Femur (tissue), 1 donor: ENCODE measurements around the gene ZC2HC1B.

Experiments used
- DNase-seq: peaks from one replicate; pipeline ENCODE4 v3.0.0-alpha.2; 2017

Gene ZC2HC1B

DNA sequence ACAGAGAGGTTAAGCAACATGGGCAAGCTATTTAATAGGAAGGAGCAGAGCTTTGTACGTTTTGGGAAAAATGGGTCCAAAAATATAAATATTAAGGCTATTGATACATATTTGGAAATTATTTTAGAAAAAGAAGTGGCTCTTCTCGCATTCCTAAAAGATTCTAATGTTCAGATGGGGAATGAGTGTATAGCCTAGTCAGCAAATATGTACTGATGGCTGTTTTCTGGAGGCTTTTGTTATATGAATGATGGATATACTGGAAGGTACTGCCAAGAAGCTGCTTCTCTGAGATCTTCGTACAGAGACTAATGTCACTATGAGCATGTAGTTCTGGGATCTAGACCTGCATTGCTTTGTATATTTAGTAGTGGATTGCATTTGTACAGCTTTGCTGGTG is 72.1 kb downstream of the ZC2HC1B start:
- DNase-seq = no peak

DNA sequence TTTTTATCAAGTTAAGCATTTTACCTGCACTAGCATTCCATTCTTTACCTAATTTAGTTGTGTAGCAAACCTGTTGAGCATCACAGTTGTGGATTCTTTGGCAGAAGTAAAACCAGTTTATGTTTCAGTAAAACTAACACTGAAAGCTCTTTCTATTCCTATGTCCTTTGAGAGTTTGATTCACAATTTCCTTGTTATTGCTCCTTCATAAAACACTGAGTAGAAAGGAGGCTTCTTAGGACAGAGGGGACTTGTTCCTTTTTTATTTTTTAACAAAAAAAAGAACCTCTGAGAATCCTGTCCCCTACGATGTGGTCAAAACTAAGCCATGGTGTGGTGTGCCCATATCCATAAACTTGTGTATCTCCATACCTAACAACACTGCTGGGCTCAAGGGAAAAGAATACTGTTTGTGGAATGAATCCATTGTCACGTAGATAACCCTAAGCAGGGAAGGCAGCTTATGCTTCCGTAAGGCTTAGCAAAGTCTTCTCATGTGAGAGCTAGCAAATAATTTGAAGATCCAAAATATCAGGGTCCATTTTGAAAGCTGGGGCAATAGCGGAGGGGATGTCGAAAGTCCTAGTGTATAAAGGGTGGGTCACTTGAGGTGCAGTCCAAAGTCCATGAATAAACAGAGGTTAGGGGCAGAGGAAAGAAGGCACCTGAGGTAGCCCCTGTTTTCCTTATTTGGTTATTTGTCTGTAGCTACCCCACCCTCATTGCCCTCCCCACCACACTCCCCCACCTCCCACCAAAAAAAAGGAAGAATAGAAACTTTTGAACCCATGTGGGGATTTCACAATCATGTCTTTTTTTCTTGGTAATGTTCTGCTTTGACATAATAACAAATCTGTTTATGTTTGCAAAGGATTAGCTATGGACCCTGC is 72.7 kb downstream of the ZC2HC1B start:
- DNase-seq = no peak

DNA sequence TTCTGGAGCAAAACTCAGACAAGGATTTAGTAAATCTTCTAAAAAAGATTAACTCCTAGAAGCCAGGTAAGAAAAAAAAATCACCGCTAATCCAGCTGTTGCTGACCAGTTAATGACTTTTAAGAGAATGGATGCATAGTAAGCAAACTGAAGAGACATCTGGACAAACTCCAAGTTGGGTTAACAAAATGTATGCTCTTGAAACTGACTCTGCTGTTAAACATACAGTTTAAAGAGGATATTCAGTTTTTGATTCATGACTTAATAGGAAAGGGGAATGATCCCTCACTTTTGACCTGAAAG is 73.3 kb downstream of the ZC2HC1B start:
- DNase-seq = no peak

DNA sequence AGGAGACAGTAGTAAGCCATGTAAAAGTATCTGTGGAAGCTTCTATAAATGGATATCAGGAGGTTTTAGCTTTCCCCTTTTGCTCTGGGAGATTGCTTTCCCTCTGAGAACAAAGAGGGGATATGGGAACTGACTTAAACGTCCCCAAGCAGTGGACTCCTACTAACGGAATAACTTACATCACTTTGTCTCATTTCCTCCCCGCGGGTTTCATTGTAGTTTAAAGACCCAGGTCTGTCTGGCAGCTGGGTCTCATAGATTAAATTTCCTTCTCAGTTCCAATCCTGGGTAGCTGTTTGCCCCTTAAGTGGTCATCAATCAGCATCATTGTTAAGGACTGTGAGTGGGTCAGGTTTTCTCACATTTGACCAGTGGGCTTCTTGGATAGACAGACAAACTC is 75.1 kb downstream of the ZC2HC1B start:
- DNase-seq = no peak

DNA sequence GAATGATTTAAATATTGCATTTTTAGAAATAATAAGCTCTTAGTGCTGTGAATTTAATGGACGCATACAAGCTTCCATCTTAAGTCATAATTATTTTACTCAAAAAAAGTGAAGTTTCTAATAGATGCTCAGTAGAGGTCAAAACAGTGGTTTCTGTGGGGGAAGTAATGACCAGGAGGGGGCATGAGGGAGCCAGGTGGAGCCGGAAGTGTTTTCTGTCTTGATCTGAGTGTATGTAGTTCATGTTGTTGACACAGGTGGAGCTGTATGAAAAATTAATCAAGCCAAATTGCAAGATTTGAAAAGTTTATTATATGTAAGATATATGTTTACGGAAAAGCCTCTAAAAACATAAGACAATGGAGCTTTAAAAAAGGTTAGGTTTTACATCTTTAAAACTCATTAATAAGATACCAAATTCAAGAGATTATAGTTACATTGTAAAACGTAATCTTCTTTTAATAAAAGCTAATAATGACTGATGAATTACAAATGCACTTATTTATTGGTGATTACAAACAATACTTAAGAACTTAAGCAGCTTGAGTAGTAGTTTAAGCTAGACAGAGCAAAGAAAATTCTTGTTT is 75.8 kb downstream of the ZC2HC1B start:
- DNase-seq = no peak

DNA sequence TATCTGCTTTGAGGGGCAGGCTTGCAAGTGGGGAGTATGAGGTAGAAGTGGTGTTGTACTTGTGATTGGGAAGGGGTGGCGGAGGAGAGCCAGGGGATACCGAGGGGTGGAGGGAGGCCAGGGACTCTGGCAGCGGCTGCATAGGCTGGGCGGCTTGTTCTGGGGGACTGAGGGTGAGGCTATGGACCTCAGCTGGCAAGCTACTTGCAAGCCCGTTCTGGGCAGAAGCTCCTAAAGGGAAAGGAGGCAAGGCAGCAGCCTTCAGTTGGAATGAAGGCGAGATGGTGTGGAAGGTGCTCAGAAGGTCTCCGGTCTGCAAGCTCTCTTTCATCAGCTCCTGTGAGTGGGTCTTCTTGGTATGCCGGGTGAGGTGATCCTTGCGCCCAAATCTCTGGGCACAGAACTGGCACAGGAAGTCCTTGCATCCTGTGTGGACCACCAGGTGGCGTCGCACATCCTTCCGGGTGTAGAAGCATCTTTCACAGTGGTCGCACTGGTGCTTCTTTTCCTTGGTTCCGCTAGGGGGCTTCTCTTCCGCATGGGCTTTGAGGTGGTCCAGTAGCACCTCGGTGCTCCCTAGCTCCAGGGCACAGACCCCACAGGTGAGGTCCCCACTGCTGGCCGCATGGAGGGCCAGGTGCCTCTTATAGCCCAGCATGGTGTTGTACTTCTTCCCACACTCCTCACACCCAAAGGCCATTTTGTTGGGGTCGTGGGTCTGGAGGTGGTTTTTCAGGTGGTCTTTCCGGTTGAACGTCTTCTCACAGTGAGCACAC is 77.8 kb downstream of the ZC2HC1B start:
- DNase-seq = peak; percentile 48

DNA sequence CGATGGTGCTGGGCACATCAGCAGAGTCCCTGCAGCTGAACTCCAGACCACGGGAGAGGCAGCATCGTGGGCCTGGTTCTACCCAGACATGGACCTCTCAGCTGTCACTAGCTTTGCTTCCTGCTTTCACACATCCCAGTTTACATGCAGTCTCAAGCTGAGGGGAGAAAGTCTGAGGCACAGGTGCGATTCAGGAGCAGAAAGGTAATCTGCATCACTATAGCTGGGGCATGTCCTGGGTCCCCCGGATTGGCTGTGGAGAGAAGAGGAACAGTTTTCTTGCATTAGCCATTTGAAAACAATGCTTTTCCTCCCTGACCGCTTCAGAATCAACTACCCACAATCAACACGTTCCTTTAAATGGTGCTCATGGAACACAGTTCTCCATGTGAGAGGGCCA is 83.9 kb downstream of the ZC2HC1B start:
- DNase-seq = no peak

DNA sequence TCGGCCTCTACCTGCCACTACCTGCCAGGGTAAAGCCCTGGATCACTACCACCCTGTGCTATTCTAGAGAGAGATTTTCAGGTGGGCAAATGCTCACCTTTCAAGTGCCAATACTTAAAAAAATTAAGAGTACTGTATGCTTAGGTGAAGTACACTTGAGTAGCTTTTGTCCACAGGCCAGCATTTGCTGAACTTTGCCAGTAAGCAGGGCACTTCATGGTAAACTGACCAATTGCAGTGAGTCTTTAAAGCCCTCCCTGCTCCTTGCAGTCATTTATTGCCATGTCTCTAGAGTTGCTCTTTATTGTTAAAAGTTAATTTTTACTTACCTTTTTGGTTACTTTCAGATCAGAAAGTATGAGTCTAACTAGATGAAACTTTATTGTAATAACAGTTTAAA is 85.3 kb downstream of the ZC2HC1B start:
- no peak for DNase-seq

DNA sequence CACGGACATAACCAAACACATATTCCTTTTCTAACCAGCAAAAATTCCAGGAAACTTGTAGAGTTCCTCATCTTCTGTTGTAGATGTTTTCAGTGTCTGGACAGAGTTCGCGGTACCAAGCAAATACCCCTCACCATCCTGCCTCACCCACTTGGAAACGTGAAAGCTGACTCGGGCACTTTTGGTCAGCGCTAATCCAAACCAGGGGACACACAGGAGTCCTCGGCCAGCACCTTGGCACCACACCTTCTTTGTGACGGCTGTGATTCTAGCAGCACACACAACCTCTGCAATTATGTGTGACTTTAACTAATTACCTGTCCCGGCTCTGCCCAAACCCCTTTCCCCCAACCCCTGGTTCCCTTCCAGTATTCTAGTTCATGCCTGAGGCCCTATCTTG is 85.7 kb downstream of the ZC2HC1B start:
- no peak for DNase-seq

DNA sequence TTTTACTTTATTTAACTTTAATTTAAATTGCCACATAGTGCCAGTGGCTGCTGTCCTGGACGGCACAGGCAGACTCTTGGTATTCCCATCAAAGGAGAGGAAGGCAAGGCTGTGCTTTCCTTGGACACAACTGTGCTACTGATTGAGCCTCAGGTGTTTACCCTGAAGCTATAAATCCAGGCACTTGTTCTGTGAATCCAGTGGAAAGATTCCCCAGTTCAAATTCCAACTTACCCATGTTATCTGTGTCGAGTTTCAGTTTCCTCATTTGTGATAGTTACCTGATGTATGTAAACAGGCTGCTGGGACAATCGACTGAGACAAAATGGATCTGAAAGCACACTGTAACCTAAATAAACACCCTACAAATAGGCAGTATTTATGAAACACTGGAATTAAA is 86.6 kb downstream of the ZC2HC1B start:
- no peak for DNase-seq

DNA sequence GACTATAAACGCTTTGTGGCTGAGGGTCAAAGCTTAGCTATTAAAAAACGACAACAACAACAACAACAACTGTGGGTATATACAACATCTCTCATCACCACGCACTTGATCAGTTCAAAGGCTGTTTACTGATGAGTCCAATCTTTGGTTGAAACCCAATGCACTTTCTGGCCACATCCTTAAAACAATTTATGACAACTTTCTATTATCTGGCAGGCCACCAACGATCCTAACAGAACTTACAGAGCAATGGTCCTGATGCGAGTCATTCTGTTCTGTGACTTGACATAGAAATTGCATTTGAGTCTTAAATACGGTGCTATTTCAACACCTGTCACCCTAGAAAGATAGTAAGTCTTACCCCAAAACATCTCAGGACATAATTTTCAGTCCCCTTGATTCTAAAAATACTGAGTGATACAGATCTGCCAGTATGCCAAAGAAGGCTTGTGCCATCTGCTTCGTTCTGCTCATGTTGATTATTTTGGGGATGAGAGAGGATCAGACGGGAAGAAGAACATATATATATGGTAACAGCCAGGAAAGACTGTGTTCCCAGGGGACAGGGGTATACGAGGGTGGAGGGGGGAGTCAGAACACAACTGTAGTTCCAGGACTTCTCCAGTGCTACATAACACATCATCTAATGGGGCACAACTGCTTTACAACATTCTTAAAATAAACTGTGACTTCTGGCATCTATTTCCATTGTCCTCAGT is 87.9 kb downstream of the ZC2HC1B start:
- DNase-seq = no peak

DNA sequence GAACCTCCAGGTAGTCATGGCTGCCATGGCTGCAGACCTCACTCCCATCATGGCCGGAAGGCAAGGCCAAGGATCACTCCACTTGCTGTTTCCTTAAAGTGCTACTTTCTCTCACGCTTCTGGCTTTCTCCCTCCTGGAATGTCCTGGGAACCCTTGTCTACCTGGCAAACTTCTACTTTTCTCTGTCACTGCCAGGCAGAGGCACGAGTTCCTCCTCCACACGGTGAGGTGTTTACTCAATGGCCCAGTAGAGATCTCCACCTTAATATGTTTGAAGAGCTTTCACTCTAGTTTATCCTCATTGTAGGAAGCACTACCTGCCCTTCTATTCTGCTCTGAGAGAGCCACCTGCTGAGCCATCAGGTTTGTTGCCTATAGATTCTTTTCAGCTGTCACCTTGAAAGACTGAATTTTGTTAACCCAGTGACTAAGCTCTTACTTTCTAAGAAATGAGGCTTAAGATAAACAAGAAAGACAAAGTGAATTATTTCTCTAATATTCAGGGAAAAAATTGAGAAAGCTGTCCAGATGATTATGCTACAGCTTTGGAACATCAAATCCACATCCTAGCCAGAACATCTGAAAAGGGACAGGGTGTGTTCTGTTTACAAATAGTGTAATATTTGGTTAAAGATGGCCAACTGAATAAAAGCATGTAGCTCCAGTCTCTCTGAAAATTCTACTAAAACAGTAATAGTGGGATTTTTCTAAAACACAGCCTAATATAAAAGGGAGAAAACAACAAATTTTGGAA is 88.8 kb downstream of the ZC2HC1B start:
- DNase-seq = no peak

DNA sequence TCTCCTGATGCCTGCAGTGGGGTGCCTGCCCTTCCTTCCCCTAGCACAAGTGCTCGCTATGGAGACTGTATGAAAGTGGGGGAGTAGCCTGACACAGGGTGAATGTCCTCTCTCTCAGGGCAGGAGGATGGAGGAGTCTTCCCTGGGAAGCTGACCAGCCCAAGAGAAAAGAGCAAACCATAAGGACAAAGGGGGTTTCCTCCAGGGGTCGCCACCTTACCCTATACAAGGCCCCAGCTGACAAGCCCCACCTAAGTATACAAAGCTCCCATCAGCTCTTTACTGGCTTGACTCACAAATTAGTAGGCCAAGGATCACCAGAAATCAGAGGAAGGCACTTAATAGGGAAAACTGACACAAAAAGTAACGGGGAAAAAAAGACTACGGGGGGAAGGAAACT is 89.6 kb downstream of the ZC2HC1B start:
- DNase-seq = no peak

DNA sequence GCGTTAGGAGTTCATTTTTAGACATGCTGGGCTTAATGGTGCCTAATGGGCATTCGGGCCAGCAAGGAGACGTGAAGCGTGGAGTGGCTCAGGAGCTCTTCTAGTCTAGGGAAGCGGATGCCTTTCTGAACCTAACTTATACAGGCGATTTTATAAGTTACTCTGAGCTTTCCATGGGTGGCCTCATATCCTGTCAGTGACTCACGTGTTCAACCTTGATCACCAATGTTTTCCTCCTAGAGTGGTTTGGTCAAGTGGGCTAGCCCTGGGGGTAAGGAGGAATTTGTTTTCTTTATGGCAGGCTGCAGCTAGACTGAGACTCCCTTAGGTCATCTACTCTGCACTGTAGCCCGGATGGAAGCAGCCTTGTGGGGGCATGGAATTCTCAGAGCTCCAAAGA is 91.7 kb downstream of the ZC2HC1B start:
- no peak for DNase-seq

DNA sequence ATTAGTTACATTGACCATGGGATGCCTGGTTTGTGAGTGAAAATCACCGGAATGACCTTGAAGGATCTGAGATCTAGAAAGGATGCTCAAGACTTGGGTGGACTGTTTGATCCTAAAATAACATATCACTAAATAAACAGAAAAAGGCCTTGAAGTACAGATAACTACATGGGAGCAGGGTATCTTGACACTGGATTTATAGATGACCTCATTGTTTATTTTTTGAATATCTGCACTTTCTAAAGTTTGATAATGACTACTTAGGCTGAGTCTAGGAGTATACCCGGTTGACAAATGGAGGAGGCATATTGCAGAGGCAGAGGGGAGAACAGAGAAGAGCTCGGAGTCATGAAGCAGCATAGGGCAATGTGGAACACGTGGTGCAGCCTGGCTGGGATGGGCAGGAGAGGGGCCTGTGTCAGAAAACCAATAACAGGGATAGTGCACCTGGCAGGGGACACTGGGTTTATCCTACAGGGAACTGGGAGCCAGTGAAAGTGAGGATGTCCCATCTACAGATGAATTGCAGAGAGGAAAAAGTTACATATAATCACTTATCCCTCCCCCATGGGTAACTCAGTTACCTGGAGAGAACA is 93.5 kb downstream of the ZC2HC1B start:
- no peak for DNase-seq

DNA sequence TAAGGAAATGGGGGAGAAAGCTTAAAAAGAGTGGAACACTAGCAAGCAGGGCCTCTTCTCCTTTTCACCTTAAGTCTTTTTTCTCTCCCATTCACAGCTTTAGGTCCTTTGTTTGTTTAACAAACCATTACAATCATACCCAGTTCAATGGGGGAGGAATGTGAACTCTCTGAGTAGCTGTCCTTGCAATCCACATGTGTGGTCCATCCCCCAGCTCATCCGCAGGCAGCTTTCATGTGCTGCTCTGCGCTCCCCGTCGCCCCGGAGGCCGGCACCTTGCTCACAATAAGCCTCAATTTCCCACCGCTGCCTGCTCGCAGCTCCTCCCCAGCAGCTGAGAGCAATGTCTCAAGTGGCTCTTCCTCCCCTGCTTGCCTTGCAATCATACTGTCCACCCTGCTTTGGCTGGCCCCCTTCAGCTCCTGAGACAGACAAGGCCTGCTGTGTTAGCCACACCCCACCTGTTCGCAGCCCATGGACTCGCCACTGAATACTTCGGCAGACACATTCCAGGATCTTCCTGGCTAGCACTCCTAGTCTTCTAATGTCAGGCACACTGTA is 94.6 kb downstream of the ZC2HC1B start:
- DNase-seq = peak; percentile 45

DNA sequence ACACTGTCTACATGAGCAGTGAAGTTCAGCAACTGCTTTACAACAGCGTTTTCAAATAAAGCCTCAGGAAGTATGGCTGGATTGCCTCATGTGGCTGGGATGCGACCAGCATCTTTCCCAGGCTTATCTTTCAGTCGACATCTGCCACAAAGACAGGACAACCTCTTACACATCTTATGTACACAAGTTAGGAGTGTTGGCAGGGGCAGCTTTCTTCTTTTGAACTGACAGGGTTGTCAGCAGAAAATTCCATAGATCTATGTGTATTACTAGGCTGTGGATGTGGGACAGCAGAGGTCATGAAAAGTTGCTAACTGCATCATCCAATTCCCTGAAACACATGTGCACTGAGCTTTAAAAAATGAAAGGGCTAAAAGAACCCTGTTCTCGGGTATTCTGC is 95.7 kb downstream of the ZC2HC1B start:
- DNase-seq = no peak

DNA sequence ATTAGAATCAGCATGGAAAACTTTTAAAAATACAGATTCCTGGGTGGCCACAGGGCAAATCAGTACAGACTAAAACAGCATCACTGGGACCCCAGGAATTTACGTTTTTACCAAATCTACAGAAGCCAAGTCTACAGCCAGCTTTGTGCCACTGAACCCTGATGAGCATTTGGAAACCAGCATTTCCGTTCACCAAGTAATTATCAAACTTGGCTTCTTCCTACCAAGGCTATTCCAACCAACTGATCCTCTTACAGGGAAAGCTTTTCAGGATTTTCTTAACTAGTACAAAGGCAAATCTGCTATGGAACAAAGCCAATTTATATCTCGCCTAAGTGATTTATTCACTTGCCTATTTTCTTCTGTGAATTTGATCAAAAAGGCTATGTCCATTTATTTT is 96.8 kb downstream of the ZC2HC1B start:
- no peak for DNase-seq

DNA sequence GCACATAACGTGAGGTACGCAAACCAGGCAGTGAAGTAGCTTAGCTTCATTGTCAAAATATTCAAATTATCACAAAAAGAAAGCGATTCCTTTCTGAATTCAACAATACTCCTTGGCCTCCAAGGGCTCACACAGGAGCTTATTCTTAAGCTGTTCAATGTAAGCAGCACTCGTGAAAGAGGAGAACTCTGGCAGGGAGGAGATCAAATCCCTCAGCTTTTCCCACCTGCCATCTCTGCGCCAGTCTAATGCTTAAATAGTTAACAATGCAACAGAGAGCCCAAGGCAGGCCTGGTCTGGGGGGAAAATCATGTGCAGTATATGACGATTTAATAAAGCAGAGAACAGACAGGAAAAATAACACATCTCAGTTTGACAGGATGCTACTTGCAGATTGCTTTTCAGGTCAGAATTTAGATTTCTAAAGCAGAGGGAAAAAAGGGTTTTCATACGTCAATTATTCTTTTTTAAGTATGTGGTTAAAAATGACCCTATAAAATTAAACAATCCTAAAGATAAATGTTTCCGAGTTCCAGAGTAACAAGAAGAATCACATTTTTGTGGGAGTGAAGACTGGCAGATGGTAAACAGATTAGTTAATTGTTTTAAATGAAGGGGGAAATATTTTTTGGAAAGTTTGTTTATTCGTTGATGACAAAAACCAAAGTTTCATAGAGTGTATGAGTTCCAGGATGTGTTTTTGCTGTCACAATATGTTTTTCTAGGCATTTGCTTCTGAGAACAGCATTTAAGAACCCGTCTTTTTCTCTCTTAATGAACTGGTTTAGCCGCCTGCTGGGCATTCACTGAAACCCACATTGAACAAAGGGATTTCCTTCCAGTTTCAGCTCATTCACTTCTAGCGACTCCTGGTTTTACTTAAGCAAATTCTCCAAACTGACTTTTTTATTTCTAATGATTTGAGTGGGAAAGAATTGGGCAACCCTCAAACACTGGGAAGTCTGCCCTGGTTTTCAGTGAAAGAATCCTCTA is 97.9 kb downstream of the ZC2HC1B start:
- DNase-seq = peak; percentile 71

DNA sequence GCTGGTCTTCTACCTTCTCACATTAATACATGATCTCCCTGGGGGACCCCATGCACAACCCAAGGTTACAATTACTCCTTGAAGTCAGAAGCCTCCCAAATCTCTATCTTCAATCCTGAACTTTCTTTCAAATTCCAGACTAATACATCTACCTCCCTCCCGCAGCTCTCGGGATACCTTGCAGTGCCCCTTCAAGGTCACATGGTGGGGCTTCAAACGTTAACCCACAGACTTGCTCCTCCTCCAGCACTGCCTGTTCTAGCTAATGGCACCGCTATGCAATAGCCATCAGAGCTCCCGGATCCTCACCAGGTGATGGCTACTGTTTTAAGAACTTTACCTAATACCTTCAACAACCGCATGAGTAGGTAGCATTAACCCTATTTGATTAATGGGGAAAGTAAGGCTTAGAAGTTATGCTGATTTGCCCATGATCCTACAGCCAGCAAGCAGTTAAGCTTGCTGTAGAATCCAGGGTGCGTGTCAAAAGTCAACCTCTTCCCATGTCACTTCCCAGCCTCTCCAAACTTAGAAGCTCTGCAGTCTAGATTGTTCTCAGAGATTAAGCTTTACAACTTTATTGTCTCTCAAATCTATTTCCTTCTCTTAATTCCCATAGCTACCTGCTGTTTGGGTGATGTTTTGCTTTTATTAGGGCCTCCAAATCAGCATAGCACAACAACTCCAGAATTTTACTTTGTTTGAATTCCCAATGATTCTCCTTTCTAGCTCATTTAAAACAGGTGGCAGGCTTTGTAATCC is 99.1 kb downstream of the ZC2HC1B start:
- DNase-seq = no peak
